ENCODE results near the gene CDH22. TPM values are rescaled to one million over a fixed set of nuclear protein-coding genes. Genes with fewer than 3 reads are reported as not detected.

CDH22 gene
- total and polyA plus RNA-seq, 12 donors = 0.19 to 2.9 (median 0.97) TPM; not detected in 4

DNA sequence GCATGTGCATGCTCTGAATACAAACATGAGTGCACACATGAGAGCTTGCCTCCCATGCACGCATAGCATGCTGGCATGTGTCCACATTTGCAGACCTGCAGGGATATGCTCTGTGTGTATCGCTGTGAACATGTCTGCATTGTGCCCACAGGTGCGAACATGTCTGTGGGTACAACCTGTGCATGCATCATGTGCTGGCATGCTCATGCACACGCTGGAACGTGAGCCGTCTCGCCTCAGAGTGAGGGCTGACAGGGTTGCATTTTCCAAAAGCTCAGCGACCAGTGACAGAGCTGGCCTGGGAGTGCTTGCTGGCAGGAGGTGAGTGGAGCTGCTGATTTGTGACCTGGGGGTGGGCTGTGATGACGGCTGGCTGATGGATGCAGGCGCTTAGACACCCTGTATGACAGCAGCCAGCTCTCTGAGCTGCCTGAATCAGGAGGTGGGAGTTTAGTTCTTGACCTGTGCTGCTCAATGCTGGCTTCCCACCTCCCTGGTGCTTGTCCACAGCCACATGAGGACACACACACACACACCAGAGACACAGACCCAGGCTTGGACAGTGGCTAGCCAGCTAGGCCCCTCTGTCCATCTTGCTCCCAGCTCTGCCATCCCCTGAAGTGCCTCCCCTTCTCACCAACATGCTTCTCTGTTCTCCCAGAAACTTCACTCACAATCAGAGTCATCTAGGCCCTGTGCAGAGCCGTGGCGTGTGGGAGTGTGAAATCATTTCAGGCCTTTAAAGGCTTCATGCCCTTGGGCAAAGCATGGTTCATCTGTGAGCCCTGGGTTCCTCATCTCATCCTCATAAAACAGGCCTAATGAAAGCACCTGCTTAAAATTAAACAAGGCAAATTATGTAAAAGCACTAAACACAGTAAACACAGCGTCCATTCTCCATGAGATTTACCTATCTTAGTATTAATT is 138.8 kb downstream of the CDH22 start:
- TF ChIP-seq POLR2A (IDR thresholded peaks at IDR 0.05) = no peak
- TF ChIP-seq, protein P1, sequence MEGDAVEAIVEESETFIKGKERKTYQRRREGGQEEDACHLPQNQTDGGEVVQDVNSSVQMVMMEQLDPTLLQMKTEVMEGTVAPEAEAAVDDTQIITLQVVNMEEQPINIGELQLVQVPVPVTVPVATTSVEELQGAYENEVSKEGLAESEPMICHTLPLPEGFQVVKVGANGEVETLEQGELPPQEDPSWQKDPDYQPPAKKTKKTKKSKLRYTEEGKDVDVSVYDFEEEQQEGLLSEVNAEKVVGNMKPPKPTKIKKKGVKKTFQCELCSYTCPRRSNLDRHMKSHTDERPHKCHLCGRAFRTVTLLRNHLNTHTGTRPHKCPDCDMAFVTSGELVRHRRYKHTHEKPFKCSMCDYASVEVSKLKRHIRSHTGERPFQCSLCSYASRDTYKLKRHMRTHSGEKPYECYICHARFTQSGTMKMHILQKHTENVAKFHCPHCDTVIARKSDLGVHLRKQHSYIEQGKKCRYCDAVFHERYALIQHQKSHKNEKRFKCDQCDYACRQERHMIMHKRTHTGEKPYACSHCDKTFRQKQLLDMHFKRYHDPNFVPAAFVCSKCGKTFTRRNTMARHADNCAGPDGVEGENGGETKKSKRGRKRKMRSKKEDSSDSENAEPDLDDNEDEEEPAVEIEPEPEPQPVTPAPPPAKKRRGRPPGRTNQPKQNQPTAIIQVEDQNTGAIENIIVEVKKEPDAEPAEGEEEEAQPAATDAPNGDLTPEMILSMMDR (IDR thresholded peaks at IDR 0.05) = no peak
- peaks cover 11% of the 10 kb centered on the region for H3K27me3 ChIP-seq
- 66 to 80% (median 71%) methylated on average over 9 to 13 of the region's 13 CpGs for WGBS, 4 donors
- no peak overlapping the region for H3K4me3 ChIP-seq
- intact Hi-C loops (cut with DNase I) = loop anchor here (5.0 to 10.0 kb wide), 3 partner anchors 37 to 155 kb away; partner anchors contain the start of gene SLC12A5 (in 1 of the 2)
- no peak for DNase-seq
- no peak overlapping the region for H3K27ac ChIP-seq
- no peaks in the 10 kb centered on the region for H3K36me3 ChIP-seq (replicated peaks in 1 of 2)
- no peaks in the 10 kb centered on the region for H3K4me1 ChIP-seq (replicated peaks in 1 of 2)
- no peaks in the 10 kb centered on the region for H3K9me3 ChIP-seq (replicated peaks in 1 of 3)

GRCh38 chr20:46168438-46168837 is 139.9 kb downstream of the CDH22 start:
- Histone ChIP-seq H3K36me3 (replicated peaks in 1 of 2) (no peaks in the 10 kb centered on the region), H3K4me1 (replicated peaks in 1 of 2) (no peaks in the 10 kb centered on the region), H3K27ac (no peak overlapping the region), H3K9me3 (replicated peaks in 1 of 3) (no peaks in the 10 kb centered on the region), H3K27me3 (peaks cover 1% of the 10 kb centered on the region), H3K4me3 (no peak overlapping the region)
- TF ChIP-seq POLR2A (IDR thresholded peaks at IDR 0.05) = no peak
- TF ChIP-seq, protein P1 (IDR thresholded peaks at IDR 0.05) = no peak
- no peak for DNase-seq
- WGBS, 4 donors = 65 to 78% (median 67%) methylated on average over 4 to 8 of the region's 8 CpGs
- intact Hi-C loops (cut with DNase I) = no loop called here

DNA sequence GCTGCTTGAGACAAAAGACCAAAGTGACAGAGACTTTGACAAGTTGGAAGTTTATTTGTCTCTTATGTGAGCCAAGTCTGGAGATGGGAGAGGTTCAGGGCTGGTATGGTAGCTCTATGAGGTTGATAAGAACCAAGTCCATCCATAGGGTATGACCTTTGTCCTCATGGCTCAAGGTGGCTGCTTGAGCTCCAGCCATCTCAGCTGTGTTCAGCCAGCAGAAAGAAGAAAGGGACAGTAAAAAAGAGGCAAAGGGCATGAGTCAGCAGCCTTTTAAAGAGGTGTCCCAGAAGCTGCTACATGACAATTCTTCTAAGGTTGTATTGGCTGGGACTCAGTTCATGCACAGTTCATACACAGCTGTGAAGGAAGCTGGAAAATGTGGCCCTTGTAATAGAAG is 141.2 kb downstream of the CDH22 start:
- H3K9me3 ChIP-seq (replicated peaks in 1 of 3) = no peaks in the 10 kb centered on the region
- intact Hi-C loops (cut with DNase I) = no loop called here
- H3K4me1 ChIP-seq (replicated peaks in 1 of 2) = no peaks in the 10 kb centered on the region
- DNase-seq = no peak
- TF ChIP-seq, protein P1 (IDR thresholded peaks at IDR 0.05) = no peak
- no peak for TF ChIP-seq POLR2A (IDR thresholded peaks at IDR 0.05)
- no peaks in the 10 kb centered on the region for H3K36me3 ChIP-seq (replicated peaks in 1 of 2)
- no peaks in the 10 kb centered on the region for H3K27me3 ChIP-seq
- no peak overlapping the region for H3K27ac ChIP-seq
- H3K4me3 ChIP-seq = no peak overlapping the region

DNA sequence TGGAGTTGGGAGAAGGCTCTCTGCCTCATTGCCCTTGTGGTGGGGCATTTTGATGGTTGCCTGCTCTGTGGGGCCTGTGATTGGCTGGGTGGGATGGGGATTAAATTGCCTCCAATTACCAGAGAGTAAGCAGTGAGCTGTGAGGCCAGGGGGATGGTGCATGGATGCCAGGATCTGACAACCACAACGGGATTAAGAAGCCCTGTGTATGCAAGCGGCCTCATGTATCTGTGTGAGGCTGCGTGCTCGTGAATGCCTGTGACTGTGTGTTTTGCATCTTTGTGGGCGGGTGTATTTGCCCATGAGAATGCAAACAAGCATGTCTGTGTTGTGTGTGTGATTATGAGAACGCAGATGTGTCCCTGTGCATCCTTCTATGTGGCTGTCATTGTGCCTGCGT is 144.0 kb downstream of the CDH22 start:
- Histone ChIP-seq H3K27ac (no peak overlapping the region), H3K27me3 (no peaks in the 10 kb centered on the region), H3K4me3 (no peak overlapping the region), H3K9me3 (replicated peaks in 1 of 3) (no peaks in the 10 kb centered on the region), H3K36me3 (replicated peaks in 1 of 2) (no peaks in the 10 kb centered on the region), H3K4me1 (replicated peaks in 1 of 2) (no peaks in the 10 kb centered on the region)
- intact Hi-C loops (cut with DNase I) = no loop called here
- no peak for TF ChIP-seq POLR2A (IDR thresholded peaks at IDR 0.05)
- TF ChIP-seq, protein P1 (IDR thresholded peaks at IDR 0.05) = no peak
- 75 to 83% (median 82%) methylated on average over 7 of the region's 7 CpGs for WGBS, 4 donors
- DNase-seq = no peak

Data from adrenal gland (tissue), 12 donors.